GM23338 (cell line): ENCODE results near the gene HABP4. TPM values are rescaled to one million over a fixed set of nuclear protein-coding genes. Genes with fewer than 3 reads are reported as not detected.

Experiments used
- ATAC-seq: fragments of 200-7000 bp; cut with Tn5 transposase; 3 replicates; pipeline ENCODE4 v1.9.1; 2020
- DNase-seq: peaks from one replicate; pipeline ENCODE4 v3.0.0-alpha.2; 2015; ENCODE audit warnings: low spot score
- H2AFZ ChIP-seq: fragments of 200-600 bp; sonication (generic); 2 replicates; pipeline ENCODE4 v1.8.0; 2016; ENCODE audit warnings: antibody characterized with exemption, mild to moderate bottlenecking, moderate library complexity
- H3F3A ChIP-seq: fragments of 200-600 bp; sonication (generic); replicated peaks from 2 replicates; pipeline ENCODE4 v1.8.0; 2017; ENCODE audit warnings: antibody characterized with exemption, mixed run types, low read depth
- H3K27ac ChIP-seq: fragments of 200-600 bp; sonication (generic); 2 replicates; pipeline ENCODE4 v1.6.1; 2016; ENCODE audit warnings: low read depth
- H3K27me3 ChIP-seq: fragments of 200-600 bp; sonication (generic); 2 replicates; pipeline ENCODE4 v1.8.0; 2016; ENCODE audit warnings: mild to moderate bottlenecking, mixed run types, moderate library complexity; ENCODE audit not compliant: insufficient read depth
- H3K36me3 ChIP-seq: fragments of 200-600 bp; sonication (generic); 2 replicates; pipeline ENCODE4 v1.8.0; 2016; ENCODE audit warnings: mild to moderate bottlenecking; ENCODE audit not compliant: insufficient read depth
- H3K4me1 ChIP-seq: fragments of 200-600 bp; sonication (generic); 2 replicates; pipeline ENCODE4 v1.8.0; 2016; ENCODE audit warnings: mild to moderate bottlenecking, moderate library complexity; ENCODE audit not compliant: insufficient read depth
- H3K4me2 ChIP-seq: fragments of 200-600 bp; sonication (generic); 2 replicates; pipeline ENCODE4 v1.7.1; 2017; ENCODE audit warnings: mixed run types
- H3K4me3 ChIP-seq: fragments of 200-600 bp; sonication (generic); 2 replicates; pipeline ENCODE4 v1.6.1; 2016; ENCODE audit warnings: mixed run types
- H3K79me2 ChIP-seq: fragments of 200-600 bp; sonication (generic); replicated peaks from 2 replicates; pipeline ENCODE4 v1.8.0; 2017; ENCODE audit warnings: mild to moderate bottlenecking; ENCODE audit not compliant: insufficient read depth
- H3K9me2 ChIP-seq: fragments of 200-600 bp; sonication (generic); 2 replicates; pipeline ENCODE4 v1.8.0; 2017; ENCODE audit not compliant: insufficient read depth
- H4K20me1 ChIP-seq: fragments of 200-600 bp; sonication (generic); replicated peaks from 2 replicates; pipeline ENCODE4 v1.8.0; 2017; ENCODE audit warnings: mild to moderate bottlenecking; ENCODE audit not compliant: insufficient read depth
- H3K27ac Mint-ChIP-seq: 2 replicates; pipeline ENCODE4 v1.8.0; 2020; ENCODE audit warnings: inconsistent platforms, mild to moderate bottlenecking, moderate library complexity, mixed read lengths
- H3K27me3 Mint-ChIP-seq: 3 replicates; pipeline ENCODE4 v1.8.0; 2022; ENCODE audit warnings: low read depth, mild to moderate bottlenecking, moderate library complexity, mixed read lengths, inconsistent platforms; ENCODE audit not compliant: insufficient read depth, poor library complexity
- H3K36me3 Mint-ChIP-seq: 3 replicates; pipeline ENCODE4 v1.8.0; 2021; ENCODE audit warnings: low read depth, mild to moderate bottlenecking, inconsistent platforms, moderate library complexity, mixed read lengths
- H3K4me1 Mint-ChIP-seq: 3 replicates; pipeline ENCODE4 v1.8.0; 2020; ENCODE audit warnings: mild to moderate bottlenecking, inconsistent platforms, mixed read lengths
- H3K4me3 Mint-ChIP-seq: 3 replicates; pipeline ENCODE4 v1.8.0; 2021; ENCODE audit warnings: moderate library complexity, mild to moderate bottlenecking, inconsistent platforms, mixed read lengths
- H3K9me3 Mint-ChIP-seq: 3 replicates; pipeline ENCODE4 v1.8.0; 2020; ENCODE audit warnings: moderate library complexity, mild to moderate bottlenecking, inconsistent platforms, mixed read lengths
- CREB1 ChIP-seq: fragments of 250-450 bp; sonication (Bioruptor Pico); IDR thresholded peaks from 2 replicates; pipeline ENCODE4 v1.5.0; 2020; ENCODE audit warnings: low read depth, mild to moderate bottlenecking, moderate library complexity
- JUNB ChIP-seq: IDR thresholded peaks from one replicate; pipeline ENCODE4 v1.6.1; 2016; ENCODE audit warnings: antibody characterized with exemption; ENCODE audit not compliant: unreplicated experiment
- NANOG ChIP-seq: IDR thresholded peaks from 2 replicates; pipeline ENCODE4 v1.6.1; 2016; ENCODE audit warnings: antibody characterized with exemption, borderline replicate concordance
- STAT1 ChIP-seq: IDR thresholded peaks from one replicate; pipeline ENCODE4 v1.6.1; 2016; ENCODE audit warnings: antibody characterized with exemption; ENCODE audit not compliant: unreplicated experiment
- ZNF114 ChIP-seq: fragments of 250-450 bp; sonication (Bioruptor Pico); IDR thresholded peaks from 2 replicates; pipeline ENCODE4 v1.5.0; 2020; ENCODE audit warnings: mild to moderate bottlenecking, moderate library complexity
- ZNF331 ChIP-seq: fragments of 250-450 bp; sonication (Bioruptor Pico); IDR thresholded peaks from 2 replicates; pipeline ENCODE4 v1.5.0; 2020; ENCODE audit warnings: low read depth, mild to moderate bottlenecking, moderate library complexity
- polyA plus RNA-seq: library from polyadenylated mRNA; unstranded; fragments of >200 nt; fragmentation: Nextera tagmentation; extraction: Ambion mirVana; gene quantifications from 2 replicates; pipeline ENCODE4 v1.2.1, GENCODE V29; 2016
- total RNA-seq: library from RNA; depleted of rRNA; stranded (reverse); fragments of >200 nt; shearing (Covaris generic); gene quantifications from 2 replicates; pipeline ENCODE4 v1.2.3, GENCODE V29; 2014
- TF ChIP-seq, protein P1 (sequence below), 2 experiments: fragments of 200-600 bp in 1 of 2; sonication (generic) in 1 of 2; conservative IDR thresholded peaks; 2 replicates each; pipeline versions ENCODE4 v1.5.1 to v1.6.1; 2016 to 2017; ENCODE audit warnings: antibody characterized with exemption in 2 of 2, low read depth in 2 of 2, mild to moderate bottlenecking in 2 of 2, moderate library complexity in 1 of 2
- TF ChIP-seq, protein P2 (sequence below): IDR thresholded peaks from one replicate; pipeline ENCODE4 v1.6.1; 2018; ENCODE audit warnings: antibody characterized with exemption; ENCODE audit not compliant: unreplicated experiment
- TF ChIP-seq, protein P3 (sequence below): IDR thresholded peaks from 2 replicates; pipeline ENCODE4 v1.6.1; 2016; ENCODE audit warnings: antibody characterized with exemption
- TF ChIP-seq, protein P4 (sequence below): fragments of 250-450 bp; sonication (Bioruptor Pico); IDR thresholded peaks from 2 replicates; pipeline ENCODE4 v1.5.0; 2020; ENCODE audit warnings: mild to moderate bottlenecking, moderate library complexity

Gene HABP4
- total and polyA plus RNA-seq, 2 experiments from 2014 or later, result 8.8 to 9.9 TPM

DNA sequence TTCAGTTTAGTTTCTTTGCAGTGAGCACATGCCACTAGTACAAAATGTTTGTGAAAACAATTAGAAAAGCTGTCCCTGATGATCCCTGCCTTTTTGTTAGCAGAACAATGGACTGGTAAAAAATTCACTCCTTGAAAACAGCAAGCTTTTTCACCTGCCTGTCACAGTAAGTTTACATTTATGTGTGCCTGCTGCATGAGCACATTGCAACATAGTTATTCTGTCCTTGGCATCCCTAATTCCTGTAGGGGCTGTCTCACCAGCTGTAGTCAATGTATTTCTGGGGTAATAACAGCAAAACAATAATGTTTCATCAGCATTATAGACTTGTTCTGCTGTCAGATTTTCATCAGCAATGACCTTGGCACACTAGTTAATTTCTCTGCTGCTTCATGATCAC is 20.2 kb upstream of the HABP4 start:
- H3K4me2 ChIP-seq, result no peak overlapping the region
- H3K27me3 ChIP-seq, result no peaks in the 10 kb centered on the region
- Mint-ChIP-seq H3K27ac (no peak overlapping the region), H3K27me3 (peaks cover 6% of the 10 kb centered on the region), H3K4me1 (no peaks in the 10 kb centered on the region), H3K4me3 (no peak overlapping the region), H3K9me3 (no peaks in the 10 kb centered on the region), H3K36me3 (no peaks in the 10 kb centered on the region)
- no peaks in the 10 kb centered on the region for H3K4me1 ChIP-seq
- H3K4me3 ChIP-seq, result no peak overlapping the region
- TF ChIP-seq STAT1, result no peak
- TF ChIP-seq CREB1 (CRISPR knock-in tag), result no peak
- no peaks in the 10 kb centered on the region for H3F3A ChIP-seq
- no peaks in the 10 kb centered on the region for H3K79me2 ChIP-seq
- ATAC-seq (no peak), DNase-seq (no peak)
- no peak overlapping the region for H2AFZ ChIP-seq
- H3K9me2 ChIP-seq, result no peaks in the 10 kb centered on the region
- no peak overlapping the region for H3K27ac ChIP-seq
- H3K36me3 ChIP-seq, result no peaks in the 10 kb centered on the region
- H4K20me1 ChIP-seq, result no peaks in the 10 kb centered on the region

DNA sequence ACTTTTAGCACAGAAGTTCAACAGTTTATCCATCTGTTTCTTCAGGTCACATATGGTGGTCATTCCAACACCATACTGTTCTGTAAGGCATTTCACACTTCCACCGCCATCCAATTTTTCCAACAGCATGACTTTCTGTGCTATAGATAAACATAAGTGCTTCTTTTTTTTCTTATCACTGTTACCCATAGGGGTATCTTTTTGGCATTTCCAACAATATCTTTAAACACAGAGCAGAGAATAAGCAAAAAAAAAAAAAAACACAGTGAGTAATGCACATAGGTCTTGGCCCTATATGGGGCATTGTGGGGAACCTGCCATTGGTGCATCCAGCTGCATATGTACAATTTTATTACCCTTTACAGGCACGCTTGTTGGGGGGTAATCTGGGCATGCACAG is 19.6 kb upstream of the HABP4 start:
- no peaks in the 10 kb centered on the region for H3F3A ChIP-seq
- no peaks in the 10 kb centered on the region for H4K20me1 ChIP-seq
- H3K9me2 ChIP-seq, result no peaks in the 10 kb centered on the region
- no peak overlapping the region for H2AFZ ChIP-seq
- no peaks in the 10 kb centered on the region for H3K36me3 Mint-ChIP-seq
- H3K4me3 Mint-ChIP-seq, result no peak overlapping the region
- H3K27me3 Mint-ChIP-seq, result peaks cover 6% of the 10 kb centered on the region
- H3K36me3 ChIP-seq, result no peaks in the 10 kb centered on the region
- no peak overlapping the region for H3K4me3 ChIP-seq
- H3K9me3 Mint-ChIP-seq, result no peaks in the 10 kb centered on the region
- H3K4me1 Mint-ChIP-seq, result no peaks in the 10 kb centered on the region
- no peaks in the 10 kb centered on the region for H3K27me3 ChIP-seq
- no peak overlapping the region for H3K4me2 ChIP-seq
- no peak overlapping the region for H3K27ac Mint-ChIP-seq
- H3K79me2 ChIP-seq, result no peaks in the 10 kb centered on the region
- DNase-seq (no peak), ATAC-seq (no peak)
- H3K27ac ChIP-seq, result no peak overlapping the region
- H3K4me1 ChIP-seq, result no peaks in the 10 kb centered on the region
- TF ChIP-seq ZNF114 (CRISPR knock-in tag) (no peak), STAT1 (no peak), NANOG (no peak), JUNB (no peak), ZNF331 (CRISPR knock-in tag) (no peak), CREB1 (CRISPR knock-in tag) (no peak)
- TF ChIP-seq, protein P1, sequence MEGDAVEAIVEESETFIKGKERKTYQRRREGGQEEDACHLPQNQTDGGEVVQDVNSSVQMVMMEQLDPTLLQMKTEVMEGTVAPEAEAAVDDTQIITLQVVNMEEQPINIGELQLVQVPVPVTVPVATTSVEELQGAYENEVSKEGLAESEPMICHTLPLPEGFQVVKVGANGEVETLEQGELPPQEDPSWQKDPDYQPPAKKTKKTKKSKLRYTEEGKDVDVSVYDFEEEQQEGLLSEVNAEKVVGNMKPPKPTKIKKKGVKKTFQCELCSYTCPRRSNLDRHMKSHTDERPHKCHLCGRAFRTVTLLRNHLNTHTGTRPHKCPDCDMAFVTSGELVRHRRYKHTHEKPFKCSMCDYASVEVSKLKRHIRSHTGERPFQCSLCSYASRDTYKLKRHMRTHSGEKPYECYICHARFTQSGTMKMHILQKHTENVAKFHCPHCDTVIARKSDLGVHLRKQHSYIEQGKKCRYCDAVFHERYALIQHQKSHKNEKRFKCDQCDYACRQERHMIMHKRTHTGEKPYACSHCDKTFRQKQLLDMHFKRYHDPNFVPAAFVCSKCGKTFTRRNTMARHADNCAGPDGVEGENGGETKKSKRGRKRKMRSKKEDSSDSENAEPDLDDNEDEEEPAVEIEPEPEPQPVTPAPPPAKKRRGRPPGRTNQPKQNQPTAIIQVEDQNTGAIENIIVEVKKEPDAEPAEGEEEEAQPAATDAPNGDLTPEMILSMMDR (conservative IDR thresholded peaks at IDR 0.05; ENCODE audit: low read depth in 2 of 2), result no peak
- TF ChIP-seq, protein P2, sequence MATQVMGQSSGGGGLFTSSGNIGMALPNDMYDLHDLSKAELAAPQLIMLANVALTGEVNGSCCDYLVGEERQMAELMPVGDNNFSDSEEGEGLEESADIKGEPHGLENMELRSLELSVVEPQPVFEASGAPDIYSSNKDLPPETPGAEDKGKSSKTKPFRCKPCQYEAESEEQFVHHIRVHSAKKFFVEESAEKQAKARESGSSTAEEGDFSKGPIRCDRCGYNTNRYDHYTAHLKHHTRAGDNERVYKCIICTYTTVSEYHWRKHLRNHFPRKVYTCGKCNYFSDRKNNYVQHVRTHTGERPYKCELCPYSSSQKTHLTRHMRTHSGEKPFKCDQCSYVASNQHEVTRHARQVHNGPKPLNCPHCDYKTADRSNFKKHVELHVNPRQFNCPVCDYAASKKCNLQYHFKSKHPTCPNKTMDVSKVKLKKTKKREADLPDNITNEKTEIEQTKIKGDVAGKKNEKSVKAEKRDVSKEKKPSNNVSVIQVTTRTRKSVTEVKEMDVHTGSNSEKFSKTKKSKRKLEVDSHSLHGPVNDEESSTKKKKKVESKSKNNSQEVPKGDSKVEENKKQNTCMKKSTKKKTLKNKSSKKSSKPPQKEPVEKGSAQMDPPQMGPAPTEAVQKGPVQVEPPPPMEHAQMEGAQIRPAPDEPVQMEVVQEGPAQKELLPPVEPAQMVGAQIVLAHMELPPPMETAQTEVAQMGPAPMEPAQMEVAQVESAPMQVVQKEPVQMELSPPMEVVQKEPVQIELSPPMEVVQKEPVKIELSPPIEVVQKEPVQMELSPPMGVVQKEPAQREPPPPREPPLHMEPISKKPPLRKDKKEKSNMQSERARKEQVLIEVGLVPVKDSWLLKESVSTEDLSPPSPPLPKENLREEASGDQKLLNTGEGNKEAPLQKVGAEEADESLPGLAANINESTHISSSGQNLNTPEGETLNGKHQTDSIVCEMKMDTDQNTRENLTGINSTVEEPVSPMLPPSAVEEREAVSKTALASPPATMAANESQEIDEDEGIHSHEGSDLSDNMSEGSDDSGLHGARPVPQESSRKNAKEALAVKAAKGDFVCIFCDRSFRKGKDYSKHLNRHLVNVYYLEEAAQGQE, result no peak
- TF ChIP-seq, protein P3, sequence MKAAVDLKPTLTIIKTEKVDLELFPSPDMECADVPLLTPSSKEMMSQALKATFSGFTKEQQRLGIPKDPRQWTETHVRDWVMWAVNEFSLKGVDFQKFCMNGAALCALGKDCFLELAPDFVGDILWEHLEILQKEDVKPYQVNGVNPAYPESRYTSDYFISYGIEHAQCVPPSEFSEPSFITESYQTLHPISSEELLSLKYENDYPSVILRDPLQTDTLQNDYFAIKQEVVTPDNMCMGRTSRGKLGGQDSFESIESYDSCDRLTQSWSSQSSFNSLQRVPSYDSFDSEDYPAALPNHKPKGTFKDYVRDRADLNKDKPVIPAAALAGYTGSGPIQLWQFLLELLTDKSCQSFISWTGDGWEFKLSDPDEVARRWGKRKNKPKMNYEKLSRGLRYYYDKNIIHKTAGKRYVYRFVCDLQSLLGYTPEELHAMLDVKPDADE, result no peak
- TF ChIP-seq, protein P4, sequence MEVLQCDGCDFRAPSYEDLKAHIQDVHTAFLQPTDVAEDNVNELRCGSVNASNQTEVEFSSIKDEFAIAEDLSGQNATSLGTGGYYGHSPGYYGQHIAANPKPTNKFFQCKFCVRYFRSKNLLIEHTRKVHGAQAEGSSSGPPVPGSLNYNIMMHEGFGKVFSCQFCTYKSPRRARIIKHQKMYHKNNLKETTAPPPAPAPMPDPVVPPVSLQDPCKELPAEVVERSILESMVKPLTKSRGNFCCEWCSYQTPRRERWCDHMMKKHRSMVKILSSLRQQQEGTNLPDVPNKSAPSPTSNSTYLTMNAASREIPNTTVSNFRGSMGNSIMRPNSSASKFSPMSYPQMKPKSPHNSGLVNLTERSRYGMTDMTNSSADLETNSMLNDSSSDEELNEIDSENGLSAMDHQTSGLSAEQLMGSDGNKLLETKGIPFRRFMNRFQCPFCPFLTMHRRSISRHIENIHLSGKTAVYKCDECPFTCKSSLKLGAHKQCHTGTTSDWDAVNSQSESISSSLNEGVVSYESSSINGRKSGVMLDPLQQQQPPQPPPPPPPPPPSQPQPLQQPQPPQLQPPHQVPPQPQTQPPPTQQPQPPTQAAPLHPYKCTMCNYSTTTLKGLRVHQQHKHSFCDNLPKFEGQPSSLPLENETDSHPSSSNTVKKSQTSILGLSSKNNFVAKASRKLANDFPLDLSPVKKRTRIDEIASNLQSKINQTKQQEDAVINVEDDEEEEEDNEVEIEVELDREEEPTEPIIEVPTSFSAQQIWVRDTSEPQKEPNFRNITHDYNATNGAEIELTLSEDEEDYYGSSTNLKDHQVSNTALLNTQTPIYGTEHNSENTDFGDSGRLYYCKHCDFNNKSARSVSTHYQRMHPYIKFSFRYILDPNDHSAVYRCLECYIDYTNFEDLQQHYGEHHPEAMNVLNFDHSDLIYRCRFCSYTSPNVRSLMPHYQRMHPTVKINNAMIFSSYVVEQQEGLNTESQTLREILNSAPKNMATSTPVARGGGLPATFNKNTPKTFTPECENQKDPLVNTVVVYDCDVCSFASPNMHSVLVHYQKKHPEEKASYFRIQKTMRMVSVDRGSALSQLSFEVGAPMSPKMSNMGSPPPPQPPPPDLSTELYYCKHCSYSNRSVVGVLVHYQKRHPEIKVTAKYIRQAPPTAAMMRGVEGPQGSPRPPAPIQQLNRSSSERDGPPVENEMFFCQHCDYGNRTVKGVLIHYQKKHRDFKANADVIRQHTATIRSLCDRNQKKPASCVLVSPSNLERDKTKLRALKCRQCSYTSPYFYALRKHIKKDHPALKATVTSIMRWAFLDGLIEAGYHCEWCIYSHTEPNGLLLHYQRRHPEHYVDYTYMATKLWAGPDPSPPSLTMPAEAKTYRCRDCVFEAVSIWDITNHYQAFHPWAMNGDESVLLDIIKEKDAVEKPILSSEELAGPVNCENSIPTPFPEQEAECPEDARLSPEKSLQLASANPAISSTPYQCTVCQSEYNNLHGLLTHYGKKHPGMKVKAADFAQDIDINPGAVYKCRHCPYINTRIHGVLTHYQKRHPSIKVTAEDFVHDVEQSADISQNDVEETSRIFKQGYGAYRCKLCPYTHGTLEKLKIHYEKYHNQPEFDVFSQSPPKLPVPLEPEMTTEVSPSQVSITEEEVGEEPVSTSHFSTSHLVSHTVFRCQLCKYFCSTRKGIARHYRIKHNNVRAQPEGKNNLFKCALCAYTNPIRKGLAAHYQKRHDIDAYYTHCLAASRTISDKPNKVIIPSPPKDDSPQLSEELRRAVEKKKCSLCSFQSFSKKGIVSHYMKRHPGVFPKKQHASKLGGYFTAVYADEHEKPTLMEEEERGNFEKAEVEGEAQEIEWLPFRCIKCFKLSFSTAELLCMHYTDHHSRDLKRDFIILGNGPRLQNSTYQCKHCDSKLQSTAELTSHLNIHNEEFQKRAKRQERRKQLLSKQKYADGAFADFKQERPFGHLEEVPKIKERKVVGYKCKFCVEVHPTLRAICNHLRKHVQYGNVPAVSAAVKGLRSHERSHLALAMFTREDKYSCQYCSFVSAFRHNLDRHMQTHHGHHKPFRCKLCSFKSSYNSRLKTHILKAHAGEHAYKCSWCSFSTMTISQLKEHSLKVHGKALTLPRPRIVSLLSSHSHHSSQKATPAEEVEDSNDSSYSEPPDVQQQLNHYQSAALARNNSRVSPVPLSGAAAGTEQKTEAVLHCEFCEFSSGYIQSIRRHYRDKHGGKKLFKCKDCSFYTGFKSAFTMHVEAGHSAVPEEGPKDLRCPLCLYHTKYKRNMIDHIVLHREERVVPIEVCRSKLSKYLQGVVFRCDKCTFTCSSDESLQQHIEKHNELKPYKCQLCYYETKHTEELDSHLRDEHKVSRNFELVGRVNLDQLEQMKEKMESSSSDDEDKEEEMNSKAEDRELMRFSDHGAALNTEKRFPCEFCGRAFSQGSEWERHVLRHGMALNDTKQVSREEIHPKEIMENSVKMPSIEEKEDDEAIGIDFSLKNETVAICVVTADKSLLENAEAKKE (CRISPR knock-in tag), result no peak
